Activated naive CD8-positive, alpha-beta T cell treated with anti-CD3 and anti-CD28 coated beads, Interleukin-2, amount 10 ng/mL, durations not matched to agents 7 days and 5 days (primary cell): ENCODE results near the gene NIT1. TPM values are rescaled to one million over a fixed set of nuclear protein-coding genes. Genes with fewer than 3 reads are reported as not detected.
A peak's percentile ranks its signal among the peaks of the same experiment; 100 is the strongest.
"Not testable (repeated sequence)": the region's sequence is repeated elsewhere in the genome, so short reads cannot be mapped to it uniquely, and the experiment has no call there.

Experiments used
- ATAC-seq: fragments of 150-1000 bp; cut with Tn5 transposase; one replicate; pipeline ENCODE4 v1.10.0; 2021; ENCODE audit warnings: low read depth, moderate library complexity
- POLR2A ChIA-PET: fragments of 350-600 bp; sonication (Branson Sonifier 250); formaldehyde crosslinking; loops from one replicate; lab custom pipeline; 2021; ENCODE audit warnings: antibody characterized with exemption; lab: Charles Lee
- DNase-seq: peaks from one replicate; pipeline ENCODE4 v3.0.0; 2021
- H3K27ac Mint-ChIP-seq: one replicate; pipeline ENCODE4 v1.8.0; 2022; ENCODE audit warnings: mild to moderate bottlenecking, mixed read lengths
- H3K27me3 Mint-ChIP-seq: one replicate; pipeline ENCODE4 v1.8.0; 2022; ENCODE audit warnings: mild to moderate bottlenecking, moderate library complexity, mixed read lengths
- H3K36me3 Mint-ChIP-seq: one replicate; pipeline ENCODE4 v1.8.0; 2021; ENCODE audit warnings: mild to moderate bottlenecking, mixed read lengths
- H3K4me1 Mint-ChIP-seq: one replicate; pipeline ENCODE4 v1.8.0; 2021; ENCODE audit warnings: mixed read lengths
- H3K4me3 Mint-ChIP-seq: one replicate; pipeline ENCODE4 v1.8.0; 2022; ENCODE audit warnings: mild to moderate bottlenecking, moderate library complexity, mixed read lengths
- H3K9me3 Mint-ChIP-seq: one replicate; pipeline ENCODE4 v1.8.0; 2021; ENCODE audit warnings: mixed read lengths
- total RNA-seq, 2 experiments: library from RNA; stranded (reverse); gene quantifications; one replicate each; pipeline ENCODE4 v1.2.3, GENCODE V29; 2021

NIT1 gene
- total RNA-seq, 2 experiments from 2014 or later: 44.7 to 49.3 TPM

DNA sequence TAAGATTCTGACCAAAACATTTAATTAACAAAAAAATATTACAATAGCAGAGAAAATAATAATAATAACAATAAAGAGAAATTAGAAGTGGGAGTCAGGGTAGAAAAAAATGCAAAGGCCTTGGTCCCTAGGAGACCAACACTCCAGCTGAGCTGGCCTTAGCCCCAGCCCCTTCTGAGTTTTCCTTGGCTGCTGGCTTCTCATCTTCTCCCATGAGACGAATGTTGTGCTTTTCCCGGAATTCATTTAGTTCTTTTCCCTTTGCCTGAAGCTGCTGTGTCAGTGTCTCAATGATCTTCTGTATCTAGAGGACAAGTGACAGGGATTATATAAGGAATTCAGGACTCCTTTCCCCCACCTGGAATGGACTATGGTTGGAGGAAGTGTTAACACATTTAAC, 17.3 kb upstream of the NIT1 start:
- POLR2A ChIA-PET: interaction anchor here (0.6 to 7.0 kb wide), 3 partner anchors 17 to 61 kb away, joined by 3 to 118 read pairs (median 9); partner anchors contain the start of genes ARHGAP30, NIT1 and PFDN2
- no peaks in the 10 kb centered on the region for H3K9me3 Mint-ChIP-seq
- H3K27me3 Mint-ChIP-seq: no peaks in the 10 kb centered on the region
- H3K27ac Mint-ChIP-seq: no peak overlapping the region
- DNase-seq (no peak), ATAC-seq (no peak)
- no peak overlapping the region for H3K4me3 Mint-ChIP-seq
- H3K4me1 Mint-ChIP-seq: peaks cover 19% of the 10 kb centered on the region
- peaks cover 5% of the 10 kb centered on the region for H3K36me3 Mint-ChIP-seq

DNA sequence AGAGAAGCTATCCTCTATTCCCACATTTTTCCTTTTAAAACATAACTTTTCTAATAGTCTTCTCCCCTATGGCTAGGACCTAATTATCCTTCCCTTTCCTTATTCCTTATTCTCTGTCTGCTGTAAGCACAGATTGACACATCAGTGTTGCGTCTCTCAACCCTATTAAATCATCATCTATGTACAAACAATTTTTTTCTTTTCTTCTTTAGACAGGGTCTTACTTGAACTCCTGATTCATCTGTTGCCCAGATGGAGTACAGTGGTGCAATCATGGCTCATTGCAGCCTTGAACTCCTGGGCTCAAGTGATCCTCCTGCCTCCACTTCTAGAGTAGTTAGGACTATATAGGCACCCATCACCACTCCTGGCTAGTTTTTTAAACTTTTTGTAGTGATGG, 11.5 kb upstream of the NIT1 start:
- H3K27ac Mint-ChIP-seq: no peak overlapping the region
- H3K36me3 Mint-ChIP-seq: peaks cover 22% of the 10 kb centered on the region
- no peak overlapping the region for H3K4me3 Mint-ChIP-seq
- no peak for ATAC-seq
- no peaks in the 10 kb centered on the region for H3K9me3 Mint-ChIP-seq
- H3K4me1 Mint-ChIP-seq: peaks cover 7% of the 10 kb centered on the region
- H3K27me3 Mint-ChIP-seq: no peaks in the 10 kb centered on the region
- no peak for DNase-seq
- POLR2A ChIA-PET: interaction anchor here (0.6 to 2.6 kb wide), 2 partner anchors 11 to 95 kb away, joined by 5 to 11 read pairs; partner anchors contain the start of genes NIT1 and PFDN2

DNA sequence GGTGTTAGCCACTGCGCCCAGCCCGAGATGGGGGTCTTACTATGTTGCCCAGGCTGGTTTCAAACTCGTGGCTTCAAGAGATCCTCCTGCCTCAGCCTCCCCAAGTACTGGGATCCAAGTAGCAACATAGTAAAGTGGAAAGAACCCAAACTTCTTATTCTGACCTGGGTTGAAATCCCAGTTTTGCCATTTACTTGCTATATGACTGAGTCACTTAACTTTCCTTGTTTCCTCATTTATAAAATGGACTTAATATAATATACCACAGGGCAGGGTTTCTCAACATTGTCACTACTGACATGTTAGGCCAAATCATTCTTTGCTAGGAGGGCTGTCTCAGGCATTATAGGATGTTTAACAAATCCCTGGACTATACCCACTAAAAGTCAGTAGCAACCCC, 6.8 kb upstream of the NIT1 start:
- H3K4me1 Mint-ChIP-seq: peaks cover 31% of the 10 kb centered on the region
- H3K27me3 Mint-ChIP-seq: no peaks in the 10 kb centered on the region
- H3K9me3 Mint-ChIP-seq: no peaks in the 10 kb centered on the region
- no peak overlapping the region for H3K27ac Mint-ChIP-seq
- H3K4me3 Mint-ChIP-seq: no peak overlapping the region
- POLR2A ChIA-PET: no interaction called here
- no peak for ATAC-seq
- peaks cover 21% of the 10 kb centered on the region for H3K36me3 Mint-ChIP-seq
- DNase-seq: no peak

DNA sequence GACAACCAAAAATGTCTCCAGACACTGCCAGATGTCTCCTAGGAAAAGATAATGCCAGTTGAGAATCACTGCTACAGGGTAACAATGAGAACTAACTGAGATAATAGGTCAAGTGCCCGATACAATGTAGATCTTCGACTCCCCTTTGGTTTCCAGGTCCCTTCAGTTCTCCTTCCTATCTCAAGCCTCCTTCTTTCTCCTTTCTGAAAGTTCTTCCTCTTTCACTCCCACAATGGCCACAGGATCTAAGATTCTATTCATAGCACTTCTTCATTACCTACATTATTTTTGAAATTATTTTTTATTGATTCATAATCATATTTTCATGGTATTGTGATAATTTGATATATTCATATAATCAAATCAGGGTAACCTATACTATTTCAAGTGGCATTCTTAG, 6.4 kb upstream of the NIT1 start:
- no peak for ATAC-seq
- H3K27me3 Mint-ChIP-seq: no peaks in the 10 kb centered on the region
- POLR2A ChIA-PET: no interaction called here
- H3K27ac Mint-ChIP-seq: no peak overlapping the region
- H3K9me3 Mint-ChIP-seq: no peaks in the 10 kb centered on the region
- H3K4me1 Mint-ChIP-seq: peaks cover 34% of the 10 kb centered on the region
- H3K4me3 Mint-ChIP-seq: no peak overlapping the region
- peaks cover 21% of the 10 kb centered on the region for H3K36me3 Mint-ChIP-seq
- no peak for DNase-seq

DNA sequence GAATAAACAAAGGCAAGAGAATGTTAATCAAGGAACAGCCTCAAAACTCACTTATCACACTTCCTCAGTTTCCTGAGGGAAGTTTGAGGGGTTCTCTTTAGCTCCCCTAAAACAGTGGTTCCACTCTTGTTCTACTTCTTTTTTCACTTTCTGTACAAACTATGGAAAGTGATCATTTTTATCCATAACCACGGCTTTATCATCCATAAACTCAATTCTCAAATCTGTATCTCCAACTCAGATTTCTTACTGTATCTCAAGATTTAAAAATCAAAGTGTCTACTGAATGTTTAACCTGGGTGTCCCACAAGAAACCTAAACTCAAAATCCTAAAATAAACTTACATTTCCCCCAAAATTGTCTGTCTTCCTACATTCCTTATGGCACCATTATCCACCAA, 4.0 kb upstream of the NIT1 start:
- Mint-ChIP-seq H3K4me3 (no peak overlapping the region), H3K27ac (peak overlapping the region; percentile 33), H3K36me3 (peaks cover 17% of the 10 kb centered on the region), H3K9me3 (no peaks in the 10 kb centered on the region), H3K4me1 (peaks cover 39% of the 10 kb centered on the region), H3K27me3 (no peaks in the 10 kb centered on the region)
- POLR2A ChIA-PET: no interaction called here
- no peak for DNase-seq
- no peak for ATAC-seq

DNA sequence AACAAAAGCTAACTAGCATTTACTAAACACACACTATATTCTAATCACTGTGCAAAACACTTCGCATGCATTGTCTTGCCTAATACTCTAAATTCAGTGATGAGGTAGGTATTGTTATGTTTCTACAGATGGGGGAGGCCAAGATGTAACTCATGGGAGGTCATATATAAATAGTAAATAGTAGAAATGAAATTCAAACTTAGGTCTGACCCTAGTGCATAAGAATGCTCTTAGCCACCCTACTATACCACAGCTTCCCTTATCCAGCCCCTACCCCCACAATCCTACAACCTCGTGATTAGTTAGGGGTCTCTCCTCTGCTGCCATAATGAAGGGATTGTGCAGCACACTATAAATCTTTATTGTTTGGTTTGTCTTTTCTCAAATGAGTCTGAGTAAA, 3.3 kb upstream of the NIT1 start:
- H3K27ac Mint-ChIP-seq: peak overlapping the region; percentile 33
- POLR2A ChIA-PET: no interaction called here
- H3K4me3 Mint-ChIP-seq: no peak overlapping the region
- ATAC-seq (no peak), DNase-seq (no peak)
- peaks cover 15% of the 10 kb centered on the region for H3K36me3 Mint-ChIP-seq
- peaks cover 43% of the 10 kb centered on the region for H3K4me1 Mint-ChIP-seq
- H3K9me3 Mint-ChIP-seq: no peaks in the 10 kb centered on the region
- H3K27me3 Mint-ChIP-seq: no peaks in the 10 kb centered on the region

DNA sequence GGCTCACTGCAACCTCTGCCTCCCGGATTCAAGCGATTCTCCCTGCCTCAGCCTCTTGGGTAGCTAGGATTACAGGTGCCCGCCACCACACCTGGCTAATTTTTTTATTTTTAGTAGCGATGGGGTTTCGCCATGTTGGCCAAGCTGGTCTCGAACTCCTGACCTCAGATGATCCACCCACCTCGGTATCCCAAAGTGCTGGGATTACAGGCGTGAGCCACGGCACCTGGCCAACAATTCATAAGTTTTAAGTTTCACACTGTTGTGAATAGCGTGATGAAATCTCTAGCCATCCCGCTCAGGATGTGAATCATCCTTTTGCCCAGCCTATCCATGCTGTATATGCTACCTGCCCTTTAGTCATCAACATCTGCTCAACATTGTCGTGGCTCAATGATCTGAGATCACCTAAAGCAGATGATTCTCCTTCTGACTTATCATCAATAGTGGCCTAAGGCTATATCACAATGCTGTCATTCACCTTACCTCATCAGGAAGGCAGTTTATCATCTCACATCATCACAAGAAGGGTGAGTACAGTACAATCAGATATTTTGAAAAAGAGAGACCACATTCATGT, 2.7 kb upstream of the NIT1 start:
- no peaks in the 10 kb centered on the region for H3K27me3 Mint-ChIP-seq
- peak overlapping the region; percentile 68 for H3K27ac Mint-ChIP-seq
- H3K4me1 Mint-ChIP-seq: peaks cover 48% of the 10 kb centered on the region
- ATAC-seq: no peak
- peak overlapping the region; percentile 19 for H3K4me3 Mint-ChIP-seq
- peaks cover 17% of the 10 kb centered on the region for H3K36me3 Mint-ChIP-seq
- no peaks in the 10 kb centered on the region for H3K9me3 Mint-ChIP-seq
- POLR2A ChIA-PET: no interaction called here
- DNase-seq: no peak

DNA sequence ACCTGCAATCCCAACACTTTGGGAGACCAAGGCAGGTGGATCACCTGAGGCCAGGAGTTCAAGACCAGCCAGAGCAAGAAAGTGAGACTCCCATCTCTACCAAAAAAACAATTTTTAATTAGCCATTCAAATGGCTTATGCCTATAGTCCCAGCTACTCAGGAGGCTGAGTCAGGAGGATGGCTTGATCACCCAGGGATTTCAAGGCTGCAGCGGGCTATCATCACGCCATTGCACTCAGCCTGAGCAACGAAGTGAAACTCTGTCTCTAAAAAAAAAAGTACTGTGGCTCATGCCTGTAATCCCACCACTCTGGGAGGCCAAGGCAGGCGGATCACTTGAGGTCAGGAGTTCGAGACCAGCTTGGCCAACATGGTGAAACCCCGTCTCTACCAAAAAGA, 1.9 kb upstream of the NIT1 start:
- H3K9me3 Mint-ChIP-seq, ATAC-seq, H3K27me3 Mint-ChIP-seq, POLR2A ChIA-PET, DNase-seq: not testable (repeated sequence)
- peak overlapping the region; percentile 26 for H3K4me3 Mint-ChIP-seq
- peaks cover 49% of the 10 kb centered on the region for H3K4me1 Mint-ChIP-seq
- peak overlapping the region; percentile 68 for H3K27ac Mint-ChIP-seq
- peaks cover 17% of the 10 kb centered on the region for H3K36me3 Mint-ChIP-seq

DNA sequence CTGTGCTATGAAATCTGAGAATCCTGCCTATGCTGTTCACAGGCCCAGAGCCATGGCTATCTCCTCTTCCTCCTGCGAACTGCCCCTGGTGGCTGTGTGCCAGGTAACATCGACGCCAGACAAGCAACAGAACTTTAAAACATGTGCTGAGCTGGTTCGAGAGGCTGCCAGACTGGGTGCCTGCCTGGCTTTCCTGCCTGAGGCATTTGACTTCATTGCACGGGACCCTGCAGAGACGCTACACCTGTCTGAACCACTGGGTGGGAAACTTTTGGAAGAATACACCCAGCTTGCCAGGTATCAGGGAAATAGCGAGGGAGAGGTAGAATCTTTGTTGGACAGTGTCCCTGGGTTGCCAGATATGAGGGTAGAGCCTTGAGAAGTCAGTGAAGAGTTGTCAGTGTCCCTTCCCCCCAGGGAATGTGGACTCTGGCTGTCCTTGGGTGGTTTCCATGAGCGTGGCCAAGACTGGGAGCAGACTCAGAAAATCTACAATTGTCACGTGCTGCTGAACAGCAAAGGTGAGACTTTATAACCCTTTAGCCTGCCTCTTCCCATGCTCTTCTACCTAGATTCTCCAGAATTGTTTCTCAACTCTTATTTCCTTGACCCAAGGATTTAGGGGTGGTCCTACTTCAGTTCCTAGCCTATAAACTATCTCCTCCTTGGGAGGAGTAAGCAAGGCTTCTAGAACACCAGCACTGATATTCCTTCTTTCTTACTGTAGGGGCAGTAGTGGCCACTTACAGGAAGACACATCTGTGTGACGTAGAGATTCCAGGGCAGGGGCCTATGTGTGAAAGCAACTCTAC, 1.4 kb downstream of the NIT1 start:
- POLR2A ChIA-PET: interaction anchor here (1.3 to 2.5 kb wide), 3 partner anchors 21 to 52 kb away, joined by 4 to 16 read pairs (median 14); partner anchors contain the start of gene KLHDC9
- Mint-ChIP-seq H3K9me3 (no peaks in the 10 kb centered on the region), H3K4me1 (peaks cover 34% of the 10 kb centered on the region), H3K27me3 (no peaks in the 10 kb centered on the region), H3K27ac (peak overlapping the region; percentile 89), H3K4me3 (peak overlapping the region; percentile 94), H3K36me3 (peaks cover 23% of the 10 kb centered on the region)
- ATAC-seq (peak; percentile 60), DNase-seq (no peak)

DNA sequence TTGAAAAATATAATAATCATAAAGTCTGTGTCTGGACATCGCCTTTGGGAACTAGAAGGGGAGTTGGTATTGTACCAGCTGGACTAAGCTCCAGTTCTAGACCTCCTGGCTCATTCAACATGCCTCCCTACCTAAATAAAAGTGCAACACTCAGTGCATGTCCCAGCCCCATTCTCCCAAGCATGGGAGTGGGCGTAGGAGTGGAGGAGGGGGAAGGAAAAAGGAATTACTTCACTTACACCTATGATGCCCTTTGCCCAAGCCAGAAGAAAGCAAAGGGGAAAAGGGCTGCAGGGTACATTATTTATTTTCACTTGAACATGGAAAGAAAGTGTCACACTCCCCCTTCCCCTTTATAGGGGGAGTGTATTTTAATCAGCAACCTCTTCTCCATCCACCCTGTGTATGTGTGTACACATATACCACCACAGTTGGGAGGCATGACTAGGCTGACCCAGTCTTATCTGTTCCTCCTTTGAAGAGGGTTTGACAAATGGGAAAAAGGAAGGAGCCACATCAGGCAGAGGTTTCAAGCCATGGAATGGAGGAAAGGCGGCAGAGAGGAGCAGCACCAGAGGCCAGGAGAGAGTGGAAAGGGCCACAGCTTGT, 3.2 kb downstream of the NIT1 start:
- DNase-seq (no peak), ATAC-seq (no peak)
- Mint-ChIP-seq H3K27ac (peak overlapping the region; percentile 30), H3K27me3 (no peaks in the 10 kb centered on the region), H3K4me3 (no peak overlapping the region), H3K36me3 (peaks cover 24% of the 10 kb centered on the region), H3K9me3 (no peaks in the 10 kb centered on the region), H3K4me1 (peaks cover 26% of the 10 kb centered on the region)
- POLR2A ChIA-PET: interaction anchor here (0.7 to 1.8 kb wide), 3 partner anchors 12 to 240 kb away, joined by 3 to 4 read pairs (median 4); partner anchors contain the start of genes DEDD and USF1

DNA sequence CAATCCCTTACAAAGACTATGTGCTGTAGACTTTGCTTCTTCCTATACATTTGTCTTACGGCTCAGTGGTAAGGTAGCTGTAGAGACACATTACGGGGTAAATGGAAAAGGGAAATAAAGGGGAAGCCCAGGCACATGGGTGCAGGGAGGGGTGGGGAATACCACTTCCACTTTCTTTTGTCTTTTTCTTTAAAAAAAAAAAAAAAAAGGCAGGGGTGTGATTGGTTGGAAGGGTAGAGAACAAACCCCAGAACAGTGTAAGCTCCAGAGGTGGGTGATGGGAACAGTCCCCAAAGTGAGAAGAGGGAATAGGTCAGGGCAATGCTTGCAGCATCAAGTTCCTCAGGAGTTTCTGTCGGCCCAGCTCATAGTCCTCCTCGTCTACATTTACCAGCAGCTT, 3.9 kb downstream of the NIT1 start:
- no peak overlapping the region for H3K4me3 Mint-ChIP-seq
- peaks cover 24% of the 10 kb centered on the region for H3K4me1 Mint-ChIP-seq
- DNase-seq: no peak
- POLR2A ChIA-PET: interaction anchor here (0.7 to 1.8 kb wide), 5 partner anchors 11 to 241 kb away, joined by 3 to 5 read pairs (median 4); partner anchors contain the start of genes ARHGAP30, DEDD and USF1
- H3K27ac Mint-ChIP-seq: no peak overlapping the region
- no peaks in the 10 kb centered on the region for H3K27me3 Mint-ChIP-seq
- H3K9me3 Mint-ChIP-seq: no peaks in the 10 kb centered on the region
- no peak for ATAC-seq
- H3K36me3 Mint-ChIP-seq: peaks cover 25% of the 10 kb centered on the region

DNA sequence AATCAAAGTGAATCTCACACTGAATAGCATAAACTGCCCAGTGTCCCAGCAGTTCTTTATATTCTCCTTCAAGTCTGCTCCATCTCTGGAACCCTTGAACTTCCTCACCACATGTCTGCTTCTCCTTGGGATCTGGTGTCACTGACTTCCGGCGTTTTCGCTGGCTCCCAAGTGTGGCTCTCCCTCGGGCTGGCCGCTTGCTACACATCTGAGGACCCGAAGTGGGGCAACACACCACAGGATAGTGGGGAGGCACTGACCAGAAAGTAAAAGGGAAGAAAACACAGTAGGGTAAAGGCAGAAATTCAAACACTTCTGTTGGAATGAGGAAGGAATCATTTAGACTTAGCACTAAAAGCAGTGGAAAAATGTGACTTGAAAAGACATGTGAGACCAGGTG, 5.1 kb downstream of the NIT1 start:
- H3K4me3 Mint-ChIP-seq: no peak overlapping the region
- H3K4me1 Mint-ChIP-seq: peaks cover 29% of the 10 kb centered on the region
- POLR2A ChIA-PET: interaction anchor here (1.3 to 1.8 kb wide), 3 partner anchors 10 to 77 kb away, joined by 3 to 5 read pairs (median 4); partner anchors contain the start of genes ARHGAP30, DEDD and USF1
- ATAC-seq (no peak), DNase-seq (no peak)
- H3K27ac Mint-ChIP-seq: no peak overlapping the region
- peaks cover 32% of the 10 kb centered on the region for H3K36me3 Mint-ChIP-seq
- H3K27me3 Mint-ChIP-seq: no peaks in the 10 kb centered on the region
- H3K9me3 Mint-ChIP-seq: no peaks in the 10 kb centered on the region

DNA sequence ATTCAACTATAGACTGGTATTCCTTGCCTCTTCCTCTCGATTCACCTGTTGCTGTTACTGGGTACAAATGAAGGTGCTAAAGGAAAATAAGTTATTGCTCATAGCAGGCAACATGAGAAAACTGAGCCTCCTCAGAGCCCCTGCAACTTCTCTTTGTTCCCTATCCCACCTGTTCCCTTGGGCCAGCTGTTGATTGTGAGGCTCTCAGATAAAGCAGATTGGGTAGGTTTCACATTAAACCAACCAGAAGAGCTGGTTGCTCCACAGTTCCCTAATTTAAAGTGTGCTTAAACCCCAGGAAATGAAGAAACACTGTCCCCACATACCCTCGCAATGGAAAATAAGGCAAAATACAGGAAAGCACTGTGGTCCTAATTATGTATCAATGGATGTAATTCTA, 9.7 kb downstream of the NIT1 start:
- peaks cover 43% of the 10 kb centered on the region for H3K4me1 Mint-ChIP-seq
- DNase-seq (no peak), ATAC-seq (no peak)
- no peak overlapping the region for H3K4me3 Mint-ChIP-seq
- peak overlapping the region; percentile 28 for H3K27ac Mint-ChIP-seq
- H3K9me3 Mint-ChIP-seq: no peaks in the 10 kb centered on the region
- POLR2A ChIA-PET: interaction anchor here (1.6 kb wide), 1 partner anchor 10 kb away, joined by 7 read pairs; the partner anchor contains the start of genes NIT1 and PFDN2
- H3K36me3 Mint-ChIP-seq: peaks cover 45% of the 10 kb centered on the region
- H3K27me3 Mint-ChIP-seq: no peaks in the 10 kb centered on the region
